GM12878 (cell line): ENCODE data around the gene CCDC97. TPM values are rescaled to one million over a fixed set of nuclear protein-coding genes. Genes with fewer than 3 reads are reported as not detected.
A peak's percentile ranks its signal among the peaks of the same experiment; 100 is the strongest.

ENCODE experiments used
- ATAC-seq: fragments of 200-7000 bp; cut with Tn5 transposase; 3 replicates; pipeline ENCODE4 v1.9.1; 2020; ENCODE audit warnings: mild to moderate bottlenecking, moderate library complexity
- BruUV-seq: library from RNA; stranded (reverse); fragments of 400-500 nt; replicated peaks from 2 replicates; lab custom pipeline; 2021; lab: Mats Ljungman, UMichigan
- CTCF ChIA-PET: fragments of 300-600 bp; sonication (Branson Sonifier 250); formaldehyde crosslinking; extraction: SDS; loops from one replicate; lab custom pipeline; 2021; ENCODE audit warnings: inconsistent platforms; lab: Yijun Ruan, JAX
- POLR2A ChIA-PET: fragments of 350-600 bp; formaldehyde crosslinking; extraction: SDS; loops from one replicate; lab custom pipeline; 2021; ENCODE audit warnings: inconsistent platforms; lab: Charles Lee
- RAD21 ChIA-PET: fragments of 300-600 bp; sonication (Branson Sonifier 250); formaldehyde crosslinking; loops from one replicate; lab custom pipeline; 2023; ENCODE audit warnings: antibody characterized with exemption; ENCODE audit not compliant: unreplicated experiment; lab: Charles Lee
- SMC1A ChIA-PET: fragments of 300-600 bp; sonication (Branson Sonifier 250); formaldehyde crosslinking; loops from one replicate; lab custom pipeline; 2023; ENCODE audit not compliant: unreplicated experiment, uncharacterized antibody; lab: Charles Lee
- DNase-seq: peaks from one replicate; pipeline ENCODE4 v3.0.0-alpha.2; 2011; ENCODE audit warnings: low read depth, low spot score
- FAIRE-seq: peaks from 3 replicates; lab custom pipeline; 2011; peaks lifted over from hg19 to GRCh38; lab: Jason Lieb, UNC
- H2AFZ ChIP-seq: 2 replicates; pipeline ENCODE4 v1.6.0; 2011; ENCODE audit warnings: low read depth, low read length, control low read depth; ENCODE audit not compliant: control insufficient read depth
- H3K27ac ChIP-seq: 2 replicates; pipeline ENCODE4 v1.5.1; 2011; ENCODE audit warnings: control low read depth; ENCODE audit not compliant: control insufficient read depth, insufficient read depth
- H3K27me3 ChIP-seq, 2 experiments: replicated peaks in 1 of 2; 2 replicates each; pipeline versions ENCODE4 v1.6.0 to v1.6.1; 2011; ENCODE audit warnings: low read length in 1 of 2; ENCODE audit not compliant: control insufficient read depth in 2 of 2, insufficient read depth in 2 of 2
- H3K36me3 ChIP-seq, 2 experiments: 2 replicates each; pipeline ENCODE4 v1.5.1; 2011; ENCODE audit warnings: low read length in 1 of 2; ENCODE audit not compliant: control insufficient read depth in 2 of 2, insufficient read depth in 2 of 2
- H3K4me1 ChIP-seq: 2 replicates; pipeline ENCODE4 v1.6.1; 2011; ENCODE audit warnings: mild to moderate bottlenecking, low read length, moderate library complexity, mixed read lengths; ENCODE audit not compliant: control insufficient read depth, insufficient read depth
- H3K4me2 ChIP-seq: 2 replicates; pipeline ENCODE4 v1.6.0; 2011; ENCODE audit warnings: control low read depth; ENCODE audit not compliant: control insufficient read depth, insufficient read depth
- H3K4me3 ChIP-seq: fragments of 200-600 bp; sonication (generic); 2 replicates; pipeline ENCODE4 v1.5.1; 2016
- H3K79me2 ChIP-seq: 2 replicates; pipeline ENCODE4 v1.6.0; 2011; ENCODE audit warnings: low read length; ENCODE audit not compliant: control insufficient read depth, insufficient read depth
- H3K9ac ChIP-seq: 2 replicates; pipeline ENCODE4 v1.8.0; 2011; ENCODE audit warnings: low read length, control low read depth, mixed read lengths; ENCODE audit not compliant: control insufficient read depth, insufficient read depth
- H3K9me3 ChIP-seq: replicated peaks from 3 replicates; pipeline ENCODE4 v1.5.1; 2011; ENCODE audit warnings: mild to moderate bottlenecking, low read length; ENCODE audit not compliant: control insufficient read depth, insufficient read depth
- H4K20me1 ChIP-seq: 2 replicates; pipeline ENCODE4 v1.6.0; 2011; ENCODE audit not compliant: control insufficient read depth, insufficient read depth
- CBFB ChIP-seq: IDR thresholded peaks from 2 replicates; pipeline ENCODE4 v1.6.1; 2016; ENCODE audit warnings: antibody characterized with exemption, low read depth
- CHD2 ChIP-seq: IDR thresholded peaks from 2 replicates; pipeline ENCODE4 v1.6.1; 2011; ENCODE audit warnings: low read depth, low read length, improper control_type of control experiment, borderline replicate concordance
- GABPA ChIP-seq: IDR thresholded peaks from 2 replicates; pipeline ENCODE4 v1.6.1; 2014; ENCODE audit warnings: antibody characterized with exemption, low read depth, mild to moderate bottlenecking, inconsistent platforms
- PBX3 ChIP-seq: IDR thresholded peaks from 2 replicates; pipeline ENCODE4 v1.6.1; 2011; ENCODE audit warnings: mild to moderate bottlenecking, low read depth, low read length, moderate library complexity; ENCODE audit not compliant: insufficient replicate concordance
- POLR2AphosphoS5 ChIP-seq: IDR thresholded peaks from 2 replicates; pipeline ENCODE4 v1.6.1; 2011; ENCODE audit warnings: mild to moderate bottlenecking, low read length, inconsistent platforms
- POU2F2 ChIP-seq: IDR thresholded peaks from 3 replicates; pipeline ENCODE4 v1.6.1; 2011; ENCODE audit warnings: low read depth, mild to moderate bottlenecking, low read length, borderline replicate concordance
- TCF3 ChIP-seq: IDR thresholded peaks from 2 replicates; pipeline ENCODE4 v1.6.1; 2012; ENCODE audit warnings: low read depth, mild to moderate bottlenecking, low read length, borderline replicate concordance; ENCODE audit not compliant: insufficient read depth
- USF1 ChIP-seq: IDR thresholded peaks from 2 replicates; pipeline ENCODE4 v1.6.1; 2011; ENCODE audit warnings: borderline replicate concordance, low read depth, mild to moderate bottlenecking, moderate library complexity, mixed read lengths, low read length; ENCODE audit not compliant: insufficient read depth; ENCODE audit errors: extremely low read length
- ZBTB40 ChIP-seq: fragments of 450-650 bp; IDR thresholded peaks from 2 replicates; pipeline ENCODE4 v1.6.1; 2016; ENCODE audit warnings: mild to moderate bottlenecking, moderate library complexity, borderline replicate concordance
- ZNF687 ChIP-seq: fragments of 450-650 bp; IDR thresholded peaks from 2 replicates; pipeline ENCODE4 v1.6.1; 2017; ENCODE audit warnings: mild to moderate bottlenecking, moderate library complexity
- WGBS: methylation state at CpG from one replicate; pipeline ENCODE4 v1.1.6; 2016; ENCODE audit warnings: low lambda C conversion rate; ENCODE audit not compliant: insufficient replicate concordance, insufficient coverage; ENCODE audit errors: missing lambda C conversion rate; 5-methylcytosine and 5-hydroxymethylcytosine counted together
- in situ Hi-C: fragments of 300-500 bp; cut with MboI; formaldehyde crosslinking; loops from 9 replicates; pipeline ENCODE4 v1.14.3; 2018; ENCODE audit warnings: mixed read lengths
- intact Hi-C: fragments of 100-400 bp; cut with micrococcal nuclease; formaldehyde crosslinking; loops from one replicate; pipeline ENCODE4 v1.14.2; 2022; ENCODE audit not compliant: unreplicated experiment
- polyA plus RNA-seq, 11 experiments: library from polyadenylated mRNA; depleted of rRNA in 4 of 11; unstranded in 6 of 11; stranded (reverse) in 5 of 11; fragments of >200 nt; fragmentation: Nextera tagmentation in 4 of 11; fragmentation: Illumina TruSeq in 1 of 11; extraction: Ambion mirVana in 4 of 11; extraction: Trizol in 1 of 11; gene quantifications; 1 replicate in 1 of 11; 2 replicates in 10 of 11; pipeline versions ENCODE4 v1.2.1 to v1.2.3, GENCODE V29; 2011 to 2016; ENCODE audit warnings: inconsistent platforms in 2 of 11, missing spikeins in 2 of 11, low read depth in 1 of 11
- total RNA-seq, 4 experiments: library from RNA; depleted of rRNA in 3 of 4; stranded (reverse); fragments of >200 nt in 3 of 4; fragmentation: Illumina TruSeq in 1 of 4; extraction: Trizol in 1 of 4; gene quantifications; 2 replicates each; pipeline versions ENCODE4 v1.2.1 to v1.2.3, GENCODE V29; 2013 to 2021

CCDC97 gene
- total and polyA plus RNA-seq, 10 of the 15 experiments (the other 5 are each of a cell fraction or from before 2014, with no cell fraction given), result 1.8 to 34.1 (median 18.8) TPM

- TF ChIP-seq GABPA (no peak), USF1 (no peak), ZNF687 (no peak), CHD2 (no peak)
These were observed 22.5 kb downstream of the CCDC97 start (continued) for GRCh38 chr19:41332468-41332867.

- ATAC-seq, result peak; percentile 64
- Histone ChIP-seq H2AFZ (no peak overlapping the region), H3K4me3 (no peak overlapping the region), H3K4me1 (peaks cover 11% of the 10 kb centered on the region), H3K36me3 (peaks cover 14 to 22% of the 10 kb centered on the region in 2 experiments), H3K27ac (peak overlapping the region; percentile 79), H3K9me3 (no peaks in the 10 kb centered on the region), H3K4me2 (peak overlapping the region; percentile 33; the same call in 1 of the 2 replicates), H4K20me1 (no peaks in the 10 kb centered on the region), H3K79me2 (peaks cover 1% of the 10 kb centered on the region), H3K9ac (peak overlapping the region; percentile 20; the same call in 1 of the 2 replicates), H3K27me3 (no peaks in the 10 kb centered on the region)
- ChIA-PET RAD21 (interaction anchor here (0.6 to 1.2 kb wide), 3 partner anchors 17 to 212 kb away, joined by 3 to 5 read pairs (median 4); no protein-coding TSS in a partner anchor), POLR2A (interaction anchor here (0.6 to 1.3 kb wide), 3 partner anchors 13 to 580 kb away, joined by 3 to 8 read pairs (median 6); no protein-coding TSS in a partner anchor), SMC1A (interaction anchor here (1.8 kb wide), 1 partner anchor 15 kb away, joined by 7 read pairs; no protein-coding TSS in a partner anchor), CTCF (interaction anchor here (0.6 to 1.6 kb wide), 4 partner anchors 8 to 105 kb away, joined by 3 to 5 read pairs (median 3); partner anchors contain the start of gene DMAC2)
- in situ Hi-C loops (no loop called here), intact Hi-C loops (no loop called here)
- FAIRE-seq, result no peak
- DNase-seq, result no peak
- 4% methylated on average over 4 of the region's 5 CpGs for WGBS
- BruUV-seq, result no TSS peak
- no peak for TF ChIP-seq TCF3
- no peak for TF ChIP-seq PBX3
- no peak for TF ChIP-seq CBFB
- TF ChIP-seq POLR2AphosphoS5, result 0 out of 2 replicates have a peak, but pooled peaks have one; percentile 17
- TF ChIP-seq POU2F2, result peak; percentile 41; the same call in 1 of the 3 replicates
- no peak for TF ChIP-seq ZBTB40
These were observed 24.8 kb downstream of the CCDC97 start for GRCh38 chr19:41334793-41335192.
